ENCODE data around the gene PCDHGA3.

- TF ChIP-seq SETDB1 (IDR thresholded peaks at IDR 0.05; ENCODE audit: insufficient read length, low read length) (no peak), ZNF629 (tag by site-specific recombination; IDR thresholded peaks at IDR 0.05) (no peak), CTCF (tag by site-specific recombination; IDR thresholded peaks at IDR 0.05) (no peak), TCF7L2 (IDR thresholded peaks at IDR 0.05; ENCODE audit: borderline replicate concordance, low read depth, low read length) (no peak), ZNF624 (tag by site-specific recombination; IDR thresholded peaks at IDR 0.05) (no peak), ZNF121 (tag by site-specific recombination; IDR thresholded peaks at IDR 0.05) (no peak), MZF1 (tag by site-specific recombination; IDR thresholded peaks at IDR 0.05; ENCODE audit: borderline replicate concordance) (no peak)
These were observed 1.7 kb downstream of the PCDHGA3 start for GRCh38 chr5:141345327-141345726.

Data from HEK293 (cell line).